GM21717 (cell line): Measurements from ENCODE around the gene PSORS1C1.
"Not testable (repeated sequence)": the region's sequence is repeated elsewhere in the genome, so short reads cannot be mapped to it uniquely, and the experiment has no call there.

Experiments used
- ATAC-seq: cut with Tn5 transposase; IDR thresholded peaks from one replicate; pipeline ENCODE4 v1.9.1; 2021; ENCODE audit warnings: mild to moderate bottlenecking, moderate library complexity; ENCODE audit not compliant: unreplicated experiment

PSORS1C1 gene

DNA sequence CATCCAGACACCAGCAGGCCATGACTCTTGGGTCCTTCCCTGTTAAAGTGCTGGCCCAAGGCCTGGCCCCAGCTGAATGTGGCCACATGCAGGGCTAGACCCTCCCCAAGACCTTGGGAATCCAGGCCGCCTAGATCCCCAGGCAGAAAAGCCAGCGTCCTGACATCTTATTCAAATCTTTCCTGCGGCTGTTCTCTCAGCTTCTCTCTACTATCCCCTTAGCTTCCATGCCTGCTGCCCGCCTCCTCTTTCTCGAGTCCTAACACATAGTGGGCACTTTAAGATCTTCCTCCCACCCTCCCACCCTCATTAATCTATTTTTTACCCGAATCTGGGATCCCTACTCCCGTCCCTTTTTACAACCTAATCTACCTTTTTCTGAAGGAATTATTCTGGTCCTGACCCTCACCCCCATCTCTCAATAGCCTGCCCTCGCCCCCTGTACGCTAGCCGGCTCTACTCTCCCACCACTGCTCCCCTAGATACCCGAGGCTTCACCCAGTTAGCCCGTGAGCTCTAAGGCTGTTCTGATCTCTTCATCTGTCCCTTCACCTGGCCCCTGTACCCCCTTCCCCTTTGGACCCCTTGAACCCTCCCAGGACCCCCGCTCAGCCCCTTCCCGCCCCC lies 43.0 kb downstream of the PSORS1C1 start, which contains the start of gene CCHCR1:
TSS of gene CCHCR1 (minus strand) at position 290 of the 627 bp plus-strand sequence. CDS start at position 88, 202 bp downstream.
- ATAC-seq = no peak

DNA sequence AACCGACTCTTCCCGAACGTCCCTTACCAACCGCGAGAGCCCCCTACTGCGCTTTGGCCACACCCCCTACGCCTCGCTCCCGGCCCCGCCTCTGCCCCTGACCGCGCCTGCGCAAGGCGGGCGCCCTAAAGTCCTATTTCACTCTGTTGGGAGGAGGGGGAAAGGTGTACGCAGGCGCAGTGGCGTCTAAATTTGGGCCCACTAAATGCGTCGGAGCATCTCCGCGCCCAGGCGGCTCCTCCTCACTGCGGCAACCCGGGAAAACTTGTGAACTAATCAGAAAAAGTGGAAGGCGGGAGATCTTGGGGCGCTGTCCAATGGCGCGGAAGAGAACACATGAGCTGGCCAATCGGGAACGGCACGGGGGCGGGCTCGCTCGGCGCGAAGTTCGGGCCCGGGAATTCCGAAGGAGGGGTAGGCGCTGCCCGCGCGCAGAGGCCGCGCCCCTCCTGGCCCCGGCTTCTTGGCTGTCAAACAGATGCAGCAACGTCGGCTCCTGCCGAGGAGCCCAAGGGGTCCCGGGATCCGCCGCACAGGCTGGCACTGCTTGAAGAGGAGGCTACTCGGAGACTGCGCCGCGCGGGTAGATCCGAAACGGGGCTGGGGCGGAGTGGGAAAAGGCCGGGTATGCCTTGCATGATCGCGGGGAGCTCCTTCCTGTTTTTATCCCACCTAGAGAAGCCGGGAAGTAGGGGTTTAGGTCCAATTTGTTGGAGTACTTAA lies 43.7 kb downstream of the PSORS1C1 start, which contains the start of gene TCF19:
TSS of gene TCF19 (plus strand) at position 450 of the 723 bp plus-strand sequence. CDS start 881 bp downstream, outside the sequence.
- ATAC-seq = peak; percentile 66

DNA sequence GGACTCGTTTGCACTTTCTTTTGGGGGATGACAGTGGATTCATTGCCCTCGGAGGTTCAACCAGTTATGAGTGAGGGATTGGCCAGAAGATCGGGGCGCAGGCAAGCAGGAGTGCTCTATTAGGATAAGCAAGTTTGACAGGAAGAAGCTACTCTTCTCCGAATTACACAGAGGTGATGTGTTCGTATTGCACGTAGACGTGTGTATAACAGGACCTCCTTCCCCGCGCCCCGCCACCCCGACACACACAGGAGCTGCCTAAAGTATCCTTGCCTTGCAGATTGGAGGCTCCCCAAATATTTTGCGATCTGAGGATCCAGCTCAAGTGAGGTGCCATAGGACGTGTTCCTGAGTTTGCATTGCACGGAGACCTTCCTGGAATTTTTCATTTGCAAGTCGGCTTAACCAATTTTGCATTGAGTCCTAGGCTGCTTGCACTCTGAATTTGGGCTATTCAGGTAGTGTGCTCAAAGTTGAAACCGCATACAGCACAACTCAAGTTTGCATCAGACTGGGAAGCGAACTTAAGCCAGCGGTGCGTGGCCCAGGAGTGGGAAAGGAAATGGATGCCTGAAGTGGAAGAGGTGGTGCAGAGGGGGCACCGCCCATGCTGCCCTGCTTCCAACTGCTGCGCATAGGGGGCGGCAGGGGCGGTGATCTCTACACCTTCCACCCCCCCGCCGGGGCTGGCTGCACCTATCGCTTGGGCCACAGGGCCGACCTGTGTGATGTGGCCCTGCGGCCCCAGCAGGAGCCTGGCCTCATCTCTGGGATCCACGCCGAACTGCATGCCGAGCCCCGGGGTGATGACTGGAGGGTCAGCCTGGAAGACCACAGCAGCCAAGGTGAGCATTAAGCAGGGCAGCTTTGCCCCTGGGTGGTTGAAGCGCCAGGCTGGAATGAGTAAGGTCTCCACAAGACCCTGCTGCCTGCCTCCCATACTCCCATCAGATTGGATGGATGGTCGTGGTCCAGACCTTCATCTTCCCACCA lies 44.6 kb downstream of the PSORS1C1 start:
- ATAC-seq = no peak

- ATAC-seq = no peak
Observed at GRCh38 chr6:31161216-31162126, 46.9 kb downstream of the PSORS1C1 start.

DNA sequence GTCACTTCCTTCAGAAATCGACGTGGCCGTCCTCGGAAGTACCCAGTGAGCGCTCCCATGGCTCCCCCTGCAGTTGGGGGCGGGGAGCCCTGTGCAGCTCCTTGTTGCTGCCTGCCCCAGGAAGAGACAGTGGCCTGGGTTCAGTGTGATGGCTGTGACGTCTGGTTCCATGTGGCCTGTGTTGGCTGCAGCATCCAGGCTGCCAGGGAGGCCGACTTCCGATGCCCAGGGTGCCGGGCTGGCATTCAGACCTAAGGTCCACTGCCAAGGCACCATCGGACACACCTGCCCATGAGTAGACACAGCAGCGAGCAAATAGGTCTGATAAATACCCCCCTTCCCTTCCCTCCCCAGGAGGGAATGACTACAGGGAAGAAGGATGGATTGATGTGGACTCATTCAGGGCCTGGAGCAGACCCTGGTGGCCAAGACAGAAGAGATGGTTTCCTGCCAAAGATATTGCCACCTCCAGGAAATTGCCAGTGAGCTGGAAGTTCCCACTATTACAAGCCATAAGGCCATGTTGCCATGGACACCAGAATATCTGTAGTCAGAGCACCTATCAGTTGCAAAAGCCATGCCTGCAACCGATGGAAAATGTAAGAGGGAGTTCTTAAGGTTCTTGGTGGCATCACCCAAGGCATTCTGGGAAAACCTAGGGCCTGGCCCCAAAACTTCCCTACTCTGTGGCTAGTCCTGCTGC lies 48.0 kb downstream of the PSORS1C1 start:
- ATAC-seq = no peak

DNA sequence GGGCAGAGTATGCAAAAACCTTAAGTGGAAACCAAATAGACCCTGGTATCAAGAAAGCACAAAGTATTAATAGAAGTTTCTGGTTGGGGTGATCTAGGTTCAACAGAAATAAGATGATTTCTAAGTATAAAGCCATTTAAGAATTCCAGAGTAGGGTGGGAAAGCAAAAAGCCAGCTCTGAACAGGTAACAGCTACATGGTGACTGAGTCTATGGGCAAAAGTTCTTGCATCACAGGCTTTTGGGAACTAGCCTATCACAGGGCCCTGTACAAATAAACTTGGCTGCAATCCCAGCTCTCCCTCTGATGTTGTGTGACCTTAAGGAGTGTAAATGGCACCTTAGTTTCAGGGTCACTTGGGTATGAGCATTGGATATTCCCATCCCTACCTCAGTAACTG lies 49.3 kb downstream of the PSORS1C1 start:
- ATAC-seq = no peak

- ATAC-seq = not testable (repeated sequence)
Observed at GRCh38 chr6:31164475-31165063, 50.0 kb downstream of the PSORS1C1 start.

GRCh38 chr6:31165064-31165832 lies 50.6 kb downstream of the PSORS1C1 start:
- peak; percentile 45 for ATAC-seq

- no peak for ATAC-seq
Observed at GRCh38 chr6:31165986-31166385, 51.4 kb downstream of the PSORS1C1 start.

DNA sequence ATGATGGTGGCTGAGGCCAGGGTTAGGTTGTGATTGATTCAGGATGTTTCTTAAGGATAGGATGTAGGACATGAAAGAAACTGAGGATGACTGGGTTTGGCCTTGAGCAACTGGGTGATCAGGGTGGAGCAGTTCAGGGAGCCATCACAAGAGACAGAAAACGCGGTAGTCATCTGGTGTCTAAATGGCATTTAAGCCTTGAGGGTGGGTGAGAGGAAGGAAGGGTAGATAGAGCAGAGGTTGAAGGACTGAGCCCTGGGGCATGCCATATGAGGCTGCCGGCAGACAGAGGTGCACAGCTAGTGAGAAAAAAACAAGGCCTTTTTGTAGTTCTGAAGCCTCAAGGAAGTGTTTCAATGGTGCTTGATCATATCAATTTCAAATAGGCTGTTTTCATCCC lies 54.0 kb downstream of the PSORS1C1 start:
- no peak for ATAC-seq

DNA sequence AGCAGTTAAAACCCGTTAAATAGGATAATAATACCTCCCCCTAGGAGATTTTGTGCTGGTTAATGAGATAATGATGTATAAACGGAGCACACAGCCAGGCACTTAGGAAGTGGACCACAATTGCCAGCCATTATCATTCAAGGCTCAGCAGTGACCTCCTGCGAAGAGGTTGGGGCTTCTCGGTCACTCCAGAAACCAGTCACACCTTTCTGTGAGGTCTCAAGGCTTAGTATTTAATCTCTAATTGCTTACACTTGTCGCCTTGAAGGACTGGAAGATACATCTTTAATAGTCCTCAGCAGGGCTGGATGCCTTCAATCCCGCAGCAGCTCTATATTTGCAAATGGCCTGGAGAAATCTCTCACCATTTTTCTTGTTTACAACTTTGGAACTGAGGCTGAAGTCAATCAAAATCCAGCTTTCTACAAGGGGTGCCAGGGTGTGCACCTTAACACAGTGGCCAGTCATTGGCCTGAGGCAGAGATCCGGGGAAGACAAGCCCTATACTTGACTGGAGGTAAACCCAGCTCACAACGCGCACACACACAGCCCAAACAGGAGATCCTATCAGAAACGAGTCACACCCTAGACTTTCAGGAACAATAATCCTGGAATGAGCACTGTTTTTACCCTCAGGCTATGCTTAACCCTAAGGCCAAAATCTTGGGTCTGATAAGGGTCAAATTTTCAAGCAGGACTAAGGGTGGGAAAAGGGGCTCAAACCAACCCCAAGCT lies 54.7 kb downstream of the PSORS1C1 start:
- no peak for ATAC-seq

- ATAC-seq = not testable (repeated sequence)
Observed at GRCh38 chr6:31169858-31170599, 55.4 kb downstream of the PSORS1C1 start.

- no peak for ATAC-seq
Observed at GRCh38 chr6:31170600-31170881, 55.9 kb downstream of the PSORS1C1 start, which contains the start of gene POU5F1. Gene POU5F1, minus strand, starts transcription at chr6:31170682. Its CDS starts 62 bp downstream, at chr6:31170620.

DNA sequence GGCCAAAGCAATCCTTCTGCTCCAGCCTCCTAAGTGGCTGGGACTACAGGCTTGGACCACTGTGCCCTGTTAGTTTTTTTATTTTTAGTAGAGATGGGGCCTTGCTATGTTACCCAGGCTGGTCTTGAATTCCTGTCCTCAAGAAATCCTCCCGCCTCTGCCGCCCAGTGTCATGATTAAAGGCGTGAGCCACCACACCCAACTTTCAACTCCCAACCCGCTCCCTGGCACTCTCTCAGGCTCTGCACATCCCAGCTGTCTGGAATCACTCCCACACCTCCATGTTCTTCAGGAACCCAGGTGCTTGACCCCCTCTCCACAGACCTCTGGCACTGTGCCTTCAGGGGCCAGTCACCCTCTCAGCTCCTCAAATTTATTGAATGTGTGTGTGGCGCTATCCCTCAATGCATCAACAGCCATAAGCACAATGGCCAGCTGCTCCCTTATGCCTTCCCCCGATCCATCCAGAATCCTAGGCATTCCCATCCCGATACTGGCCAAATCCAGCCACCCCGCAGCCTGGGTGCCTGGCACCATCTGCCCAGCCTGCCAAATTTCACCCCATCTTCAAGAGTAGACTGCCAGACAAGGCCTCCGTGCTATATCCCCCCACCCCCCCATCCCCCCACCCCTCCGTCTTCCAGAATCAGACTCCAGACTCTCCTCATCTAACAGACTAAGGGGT lies 56.5 kb downstream of the PSORS1C1 start:
- no peak for ATAC-seq

DNA sequence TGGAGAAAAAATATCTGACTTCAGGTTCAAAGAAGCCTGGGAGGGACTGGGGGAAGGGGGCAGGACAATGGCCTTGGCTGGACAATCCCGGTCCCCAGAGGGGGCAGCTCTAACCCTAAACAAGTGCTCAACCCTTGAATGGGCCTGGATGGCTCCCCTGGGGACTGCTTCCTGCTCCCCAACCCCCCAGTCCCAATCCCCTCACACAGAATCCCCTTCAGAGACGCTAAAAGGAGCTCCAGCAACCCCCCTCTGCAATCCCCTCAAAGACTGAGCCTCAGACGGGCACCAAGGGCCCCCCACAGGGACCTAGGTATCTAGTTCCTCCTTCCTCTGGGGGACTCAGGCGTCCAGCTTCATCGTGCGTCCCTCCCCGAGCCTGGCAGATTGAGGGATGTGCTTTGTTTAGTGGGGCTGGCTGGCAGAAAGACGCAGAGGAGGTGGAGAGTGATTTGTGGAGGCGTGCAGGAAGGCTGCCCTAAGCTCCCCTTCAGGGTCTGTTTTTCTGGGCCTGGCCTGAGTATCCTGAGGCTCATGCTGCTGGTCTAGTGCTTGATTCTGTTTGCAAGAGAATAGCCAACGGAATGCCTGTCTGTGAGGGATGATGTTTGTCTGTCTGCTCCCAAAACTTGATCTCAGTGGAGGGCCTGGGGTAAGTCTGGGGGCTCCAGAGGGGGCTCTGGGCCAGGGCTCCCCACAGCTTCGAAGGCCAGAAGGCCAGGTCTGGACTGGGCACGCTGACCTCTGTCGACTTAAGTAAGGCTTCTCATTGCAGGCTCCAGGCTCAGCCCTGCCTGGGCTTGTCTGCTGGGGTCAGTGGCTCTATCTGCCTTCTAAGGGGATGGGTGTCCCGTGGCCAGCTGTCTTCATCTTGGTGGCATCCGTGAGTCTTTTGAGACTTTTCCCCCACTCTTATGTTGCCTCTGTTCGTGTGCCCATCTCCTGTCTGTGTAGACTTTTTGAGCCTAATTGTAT lies 57.6 kb downstream of the PSORS1C1 start:
- ATAC-seq = no peak
